22Rv1 (cell line): ENCODE results near the gene COX6A2.

Experiments used
- H3K27ac ChIP-seq: fragments of 450-650 bp; 2 replicates; pipeline ENCODE4 v1.5.1; 2017
- CTCF ChIP-seq: fragments of 450-650 bp; IDR thresholded peaks from 2 replicates; pipeline ENCODE4 v1.5.1; 2017; ENCODE audit warnings: mild to moderate bottlenecking
- ZFX ChIP-seq: fragments of 450-650 bp; IDR thresholded peaks from 2 replicates; pipeline ENCODE4 v1.6.1; 2017; ENCODE audit warnings: antibody characterized with exemption, borderline replicate concordance

COX6A2 gene

DNA sequence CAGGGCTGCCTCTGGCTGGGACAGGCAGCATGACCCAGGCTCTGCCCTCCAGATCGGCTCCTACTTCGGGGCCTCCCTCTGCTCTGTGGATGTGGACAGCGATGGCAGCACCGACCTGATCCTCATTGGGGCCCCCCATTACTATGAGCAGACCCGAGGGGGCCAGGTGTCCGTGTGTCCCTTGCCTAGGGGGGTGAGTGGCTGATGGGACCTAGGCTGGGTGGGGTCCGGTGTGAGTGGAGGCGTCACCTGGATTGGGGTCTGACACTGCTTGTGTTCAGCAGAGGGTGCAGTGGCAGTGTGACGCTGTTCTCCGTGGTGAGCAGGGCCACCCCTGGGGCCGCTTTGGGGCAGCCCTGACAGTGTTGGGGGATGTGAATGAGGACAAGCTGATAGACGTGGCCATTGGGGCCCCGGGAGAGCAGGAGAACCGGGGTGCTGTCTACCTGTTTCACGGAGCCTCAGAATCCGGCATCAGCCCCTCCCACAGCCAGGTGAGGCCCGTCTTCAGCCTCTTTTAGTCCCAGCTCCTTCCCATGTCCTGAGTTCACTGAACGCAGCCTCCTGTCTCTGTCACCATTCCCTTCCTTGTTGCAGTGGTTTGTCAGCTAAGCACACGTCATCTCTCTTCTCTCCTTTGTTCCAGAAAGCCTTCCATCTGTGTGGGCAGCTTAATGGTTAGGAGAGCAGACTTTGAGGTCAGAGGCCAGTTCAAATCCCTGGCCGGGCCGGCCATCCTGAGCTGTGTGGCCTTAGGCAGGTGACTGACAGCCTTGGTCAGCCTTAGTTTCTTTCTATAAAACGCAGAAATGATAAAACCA lies 16.9 kb downstream of the COX6A2 start:
- no peak overlapping the region for H3K27ac ChIP-seq
- TF ChIP-seq ZFX (no peak), CTCF (no peak)

DNA sequence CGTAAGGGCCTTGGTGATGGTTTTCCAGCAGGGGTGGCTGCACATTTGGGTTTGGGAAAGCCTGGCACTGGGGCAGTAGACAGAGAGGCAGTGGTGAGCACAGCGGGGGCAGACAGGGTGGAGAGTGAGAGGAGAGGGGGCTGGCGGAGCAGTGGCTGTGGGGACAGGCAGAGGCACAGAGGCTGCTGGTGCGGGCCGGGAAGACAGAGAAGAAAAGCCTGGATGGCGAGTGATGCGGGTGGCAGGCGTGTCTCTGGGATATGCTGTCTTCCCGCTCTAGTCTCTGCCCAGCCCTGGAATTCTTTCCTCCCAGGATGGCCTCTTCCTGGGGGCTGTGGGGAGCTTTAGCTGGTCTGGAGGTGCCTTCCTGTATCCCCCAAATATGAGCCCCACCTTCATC lies 18.1 kb downstream of the COX6A2 start:
- no peak overlapping the region for H3K27ac ChIP-seq
- TF ChIP-seq ZFX (no peak), CTCF (no peak)

DNA sequence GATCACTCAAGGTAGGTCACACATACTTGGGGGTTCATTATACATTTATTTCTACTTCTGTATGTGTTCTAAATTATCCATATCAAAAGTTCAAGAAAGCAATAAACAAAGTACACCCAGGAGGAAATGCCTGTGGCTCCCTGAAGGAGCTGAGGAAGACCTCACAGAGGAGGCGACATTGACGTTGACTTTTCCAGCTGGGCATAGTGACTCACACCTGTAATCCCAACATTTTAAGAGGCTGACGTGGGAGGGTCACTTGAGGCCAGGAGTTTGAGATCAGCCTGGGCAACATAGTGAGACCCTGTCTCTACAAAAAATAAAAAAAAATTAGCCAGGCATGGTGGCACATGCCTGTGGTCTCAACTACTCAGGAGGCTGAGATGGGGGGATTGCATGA lies 18.7 kb downstream of the COX6A2 start:
- H3K27ac ChIP-seq: no peak overlapping the region
- TF ChIP-seq CTCF: no peak
- TF ChIP-seq ZFX: no peak

DNA sequence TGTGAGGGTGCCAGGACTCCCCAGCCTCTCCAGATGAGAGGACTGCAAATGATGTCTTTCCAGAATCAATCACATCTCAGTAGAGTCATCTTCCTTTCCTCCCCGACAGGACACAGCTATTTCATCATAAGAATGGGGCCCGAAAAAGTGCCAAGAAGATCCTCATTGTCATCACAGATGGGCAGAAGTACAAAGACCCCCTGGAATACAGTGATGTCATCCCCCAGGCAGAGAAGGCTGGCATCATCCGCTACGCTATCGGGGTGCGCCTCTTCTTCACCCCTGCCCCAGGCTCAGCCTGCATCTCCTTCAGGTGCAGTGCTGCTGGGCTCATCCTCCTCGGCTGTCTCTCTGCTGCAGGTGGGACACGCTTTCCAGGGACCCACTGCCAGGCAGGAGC lies 20.8 kb downstream of the COX6A2 start:
- H3K27ac ChIP-seq: no peak overlapping the region
- TF ChIP-seq ZFX (no peak), CTCF (no peak)

GRCh38 chr16:31404353-31405064 lies 23.7 kb downstream of the COX6A2 start:
- no peak overlapping the region for H3K27ac ChIP-seq
- TF ChIP-seq ZFX (no peak), CTCF (no peak)

GRCh38 chr16:31403590-31404352 lies 24.4 kb downstream of the COX6A2 start:
- TF ChIP-seq CTCF (no peak), ZFX (no peak)
- no peak overlapping the region for H3K27ac ChIP-seq

- no peak for TF ChIP-seq ZFX
- TF ChIP-seq CTCF: no peak
- H3K27ac ChIP-seq: no peak overlapping the region
Observed at GRCh38 chr16:31402687-31403086, 25.5 kb downstream of the COX6A2 start.
